HG03108 (cell line): ENCODE data around the gene SNAP47.

Experiments
- ATAC-seq: cut with Tn5 transposase; IDR thresholded peaks from one replicate; pipeline ENCODE4 v1.9.1; 2021; ENCODE audit warnings: moderate library complexity; ENCODE audit not compliant: unreplicated experiment

SNAP47 gene

DNA sequence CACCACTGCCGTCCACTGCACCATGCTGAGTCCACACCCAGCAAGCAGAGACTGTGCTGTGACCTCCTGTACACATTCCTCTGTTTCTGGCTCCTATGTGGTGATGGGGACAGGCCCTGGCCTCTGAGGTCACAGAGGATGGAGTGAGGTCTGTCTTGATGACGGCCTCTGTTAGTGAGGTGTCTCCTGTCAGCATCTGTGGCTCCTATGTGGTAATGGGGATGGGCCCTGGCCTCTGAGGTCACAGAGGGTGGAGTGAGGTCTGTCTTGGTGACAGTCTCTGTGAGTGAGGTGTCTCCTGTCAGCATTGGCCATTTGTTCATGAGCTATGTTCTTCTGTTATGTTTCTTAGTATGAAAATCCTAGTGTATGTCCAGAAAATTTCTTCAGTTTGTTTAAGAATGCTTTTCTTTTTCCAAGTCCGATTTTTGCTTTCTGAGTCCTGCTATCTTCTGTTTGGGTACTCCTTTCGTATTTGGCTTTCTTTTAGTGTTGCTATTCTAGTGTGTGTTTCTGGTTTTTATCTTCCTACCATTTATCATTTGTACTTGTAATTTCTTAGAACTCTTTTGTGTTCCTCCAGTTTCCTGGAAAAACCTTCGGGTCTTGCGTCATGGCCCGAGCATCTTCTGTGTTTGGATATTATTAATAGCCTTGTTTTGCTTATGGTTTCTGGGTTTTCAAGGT is 13.4 kb downstream of the SNAP47 start:
- no peak for ATAC-seq

DNA sequence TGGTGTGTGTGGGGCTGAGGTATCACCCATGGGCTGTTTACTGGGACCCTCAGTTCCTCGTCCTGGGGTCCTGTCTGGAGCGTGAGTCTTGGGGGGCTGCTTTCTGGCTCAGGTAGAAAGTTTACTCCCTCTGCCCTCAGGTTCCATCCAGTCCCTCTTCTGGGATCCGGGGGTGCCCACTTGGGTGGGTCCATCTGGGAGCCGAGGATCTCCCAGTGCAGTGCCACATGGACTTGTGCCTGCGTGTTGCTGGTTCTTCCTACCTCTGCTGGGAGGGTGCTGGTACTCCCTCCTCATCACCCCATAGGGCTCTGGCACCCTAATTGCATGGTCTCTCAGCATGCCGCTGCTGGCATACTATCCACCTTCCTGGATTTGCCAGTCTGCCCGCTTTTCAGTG is 14.0 kb downstream of the SNAP47 start:
- no peak for ATAC-seq

DNA sequence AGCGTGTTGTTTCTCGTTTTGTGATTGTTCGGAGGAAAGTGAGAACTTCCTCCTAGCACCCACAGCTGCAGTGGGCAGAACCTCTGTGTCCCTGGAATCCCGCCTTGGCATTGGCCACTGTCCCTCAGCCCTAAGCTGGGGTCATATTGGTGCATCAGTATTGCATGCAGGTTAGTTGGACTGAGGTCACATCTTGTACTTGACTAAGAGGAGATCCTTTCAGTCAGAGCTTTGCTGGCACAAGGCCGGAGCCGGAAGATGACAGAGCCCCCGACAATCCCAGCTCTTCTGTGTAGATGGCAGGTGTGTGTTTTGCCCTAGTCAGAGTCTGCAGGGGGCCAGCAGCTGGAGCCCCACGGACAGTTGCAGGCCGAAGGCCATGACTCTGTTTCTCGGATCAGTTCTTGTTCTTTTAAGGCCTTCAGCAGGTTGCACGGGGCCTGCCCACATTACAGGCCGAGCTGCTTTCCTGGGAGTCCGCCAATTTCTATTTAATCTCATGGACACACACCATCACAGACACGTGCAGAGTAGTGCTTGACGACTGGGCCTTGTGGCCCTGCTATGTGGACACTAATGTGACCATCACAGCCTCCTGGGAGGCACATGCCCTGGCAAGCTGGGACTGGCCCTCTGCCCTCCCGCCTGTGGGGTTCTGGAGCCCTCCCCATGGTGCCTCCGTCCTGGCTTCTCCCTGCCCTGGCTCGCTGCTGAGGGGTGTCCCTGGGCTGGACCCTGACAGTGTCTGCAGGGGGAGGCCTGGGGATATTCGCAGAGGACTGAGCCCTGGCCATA is 14.9 kb downstream of the SNAP47 start:
- ATAC-seq, result no peak

DNA sequence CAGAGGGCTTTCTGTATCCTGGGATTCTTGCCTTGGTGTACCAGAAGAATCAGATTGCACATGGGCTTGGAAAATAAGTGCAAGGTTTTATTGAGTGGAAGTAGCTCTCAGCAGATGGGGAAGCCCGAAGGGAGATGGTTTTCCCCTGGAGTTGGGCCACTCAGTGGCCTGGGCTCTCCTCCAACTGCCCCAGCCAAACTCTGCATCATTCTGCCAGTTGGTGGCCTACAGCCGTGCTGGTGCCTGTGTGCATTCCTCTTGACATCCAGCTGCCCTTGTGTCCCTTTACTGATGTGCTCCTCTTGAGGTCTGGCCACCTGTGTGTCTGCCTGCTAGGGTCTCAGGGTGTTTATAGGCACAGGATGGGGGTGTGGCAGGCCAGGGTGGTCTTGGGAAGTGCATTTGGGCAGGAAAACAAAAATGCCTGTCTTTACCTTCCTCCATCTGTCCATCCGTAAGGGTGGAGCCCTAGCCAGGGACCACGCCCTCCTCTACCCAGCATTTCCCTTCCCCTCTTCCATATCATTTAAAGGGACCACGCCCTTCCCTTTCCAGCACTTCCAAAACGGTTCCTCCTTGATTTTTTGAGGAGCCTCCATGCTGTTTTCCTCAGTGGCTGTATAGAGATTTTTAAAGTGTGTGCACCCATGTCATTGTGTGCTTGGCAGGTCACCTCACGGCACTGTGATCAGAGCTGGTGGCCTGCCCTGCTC is 18.9 kb downstream of the SNAP47 start:
- ATAC-seq, result no peak

DNA sequence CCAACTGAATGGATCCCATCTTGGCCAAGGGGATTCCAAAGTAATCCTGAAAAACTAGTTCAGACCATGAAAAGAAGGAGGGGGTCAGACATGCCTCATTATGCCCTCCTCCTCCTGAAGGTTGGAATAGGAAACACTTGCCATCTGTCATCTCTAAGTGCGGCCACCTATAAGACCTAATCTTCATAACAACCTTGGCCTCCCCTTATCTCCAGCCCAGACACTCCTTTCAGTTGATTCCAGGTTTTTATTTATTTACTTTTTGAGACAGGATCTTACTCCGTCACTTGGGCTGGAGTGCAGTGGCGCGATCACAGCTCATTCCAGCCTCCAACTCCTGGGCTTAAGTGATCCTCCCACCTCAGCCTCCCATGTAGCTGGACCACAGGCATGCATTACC is 19.7 kb downstream of the SNAP47 start:
- ATAC-seq, result no peak

DNA sequence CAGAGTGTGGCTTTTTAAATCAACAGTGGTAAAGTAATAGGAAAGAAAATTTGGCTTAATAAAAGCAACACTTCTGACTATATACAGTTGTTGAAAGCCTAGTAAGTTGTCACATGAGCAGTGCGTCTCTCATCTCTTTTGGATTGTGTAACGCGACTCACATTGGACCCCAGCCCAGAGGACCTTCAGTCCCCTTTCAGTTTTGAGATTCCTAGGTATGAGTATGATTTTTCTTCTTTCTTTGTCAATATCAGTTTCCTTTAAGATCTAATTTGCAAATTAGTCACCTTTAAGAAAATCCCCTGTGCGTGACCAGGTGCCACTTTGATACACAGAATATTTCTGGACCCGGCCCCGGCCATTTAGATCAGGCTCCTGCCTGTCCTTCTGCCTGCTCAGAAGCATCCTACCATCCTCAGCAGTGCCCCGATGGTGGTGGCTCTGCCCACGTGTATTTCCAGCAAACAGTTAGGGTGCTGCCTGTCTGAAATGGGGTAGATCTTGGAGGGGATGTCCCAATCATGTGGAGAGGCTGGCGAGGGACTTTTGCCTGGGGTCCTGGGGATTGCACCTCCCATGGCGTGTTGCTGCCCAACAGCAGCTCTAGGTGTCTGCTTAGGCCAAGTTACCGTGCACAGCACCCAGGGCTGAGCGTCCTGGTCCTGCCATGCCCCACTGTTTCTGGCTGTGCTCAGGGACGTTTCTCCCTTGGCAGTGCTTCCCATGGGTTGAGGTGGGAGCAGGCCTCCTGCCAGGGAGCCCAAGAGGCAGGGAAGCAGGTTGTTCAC is 21.1 kb downstream of the SNAP47 start:
- ATAC-seq, result no peak

DNA sequence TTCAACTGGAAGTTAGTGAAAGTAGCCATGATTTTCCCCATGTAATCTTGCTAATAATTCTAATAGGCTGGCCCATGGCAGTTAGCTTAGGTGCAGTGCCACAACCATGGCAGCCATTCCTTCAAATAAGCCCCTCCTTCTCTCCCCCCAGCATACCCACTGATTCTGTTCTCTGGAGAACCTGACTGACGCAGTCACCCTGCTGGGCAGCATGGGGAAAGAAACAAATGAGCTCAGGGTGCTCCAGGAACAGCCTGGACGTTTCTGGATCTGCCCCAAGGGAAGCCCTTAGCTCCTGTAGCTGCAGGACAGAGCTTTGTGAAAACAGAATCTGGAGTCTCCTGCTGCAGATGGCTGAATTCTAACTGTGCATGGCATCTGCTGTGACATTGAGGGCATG is 22.5 kb downstream of the SNAP47 start:
- ATAC-seq, result no peak

DNA sequence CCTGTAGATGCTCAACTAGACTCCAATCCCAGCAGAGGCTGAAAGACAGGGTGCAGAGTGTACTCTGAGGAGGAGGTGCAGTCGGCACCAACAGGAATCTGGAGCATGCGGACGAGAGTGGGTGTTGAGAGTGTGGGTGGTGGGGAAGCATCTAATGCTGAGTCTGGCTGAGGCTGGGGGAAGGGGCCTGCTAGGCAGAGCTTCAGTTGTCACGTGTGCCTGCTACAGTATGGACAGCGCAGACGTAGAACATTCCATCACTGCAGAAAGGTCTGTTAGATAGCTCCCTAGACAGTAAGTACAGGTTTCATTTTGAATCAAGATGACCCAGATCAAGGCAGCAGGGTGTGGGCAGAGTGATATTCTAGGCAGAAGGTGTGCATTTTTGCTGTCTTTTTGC is 23.1 kb downstream of the SNAP47 start:
- ATAC-seq, result no peak

DNA sequence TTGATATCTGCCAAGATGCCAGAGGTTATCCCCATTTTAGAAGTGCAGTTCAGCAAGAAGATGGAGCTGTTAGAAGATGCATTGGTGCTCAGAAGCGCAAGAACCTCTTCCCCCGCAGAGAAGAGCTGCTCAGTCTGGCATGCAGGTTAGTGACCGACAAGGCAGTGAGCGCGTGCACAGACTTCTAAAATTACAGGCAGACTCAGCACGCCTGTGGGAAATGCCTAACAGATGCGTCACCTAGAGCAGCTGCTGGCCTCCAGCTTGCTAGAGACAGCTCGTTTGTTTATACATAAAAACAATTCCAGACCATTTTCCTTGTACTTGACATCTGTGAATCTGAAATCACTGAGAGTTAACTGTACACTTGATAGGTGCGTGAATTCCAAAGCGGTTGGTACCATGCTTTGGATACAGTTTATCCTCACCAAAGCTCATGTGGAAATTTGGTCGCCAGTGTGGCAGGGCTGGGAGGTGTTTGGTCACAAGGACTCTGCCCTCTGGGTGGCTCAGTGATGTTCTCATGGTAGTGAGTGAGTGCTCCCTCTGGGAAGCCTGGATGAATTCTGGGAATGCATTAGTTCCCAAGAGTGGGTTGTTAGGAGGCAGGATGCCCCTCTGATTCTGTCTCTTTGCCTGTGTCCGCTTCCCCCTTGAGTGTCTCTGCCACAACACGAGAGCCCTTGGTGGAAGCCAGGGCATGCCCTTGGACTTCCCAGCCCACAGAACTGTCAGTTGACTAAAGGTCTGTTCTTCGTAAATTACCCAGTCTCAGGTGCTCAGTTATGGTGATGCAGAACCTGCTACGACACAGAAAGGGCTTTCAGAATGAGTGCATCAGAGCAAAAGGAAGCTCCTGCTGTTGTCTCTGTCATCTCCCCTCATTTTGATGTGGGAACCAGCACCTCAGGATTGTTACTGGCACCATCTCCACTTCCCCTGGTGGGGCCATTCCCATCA is 24.4 kb downstream of the SNAP47 start:
- no peak for ATAC-seq

DNA sequence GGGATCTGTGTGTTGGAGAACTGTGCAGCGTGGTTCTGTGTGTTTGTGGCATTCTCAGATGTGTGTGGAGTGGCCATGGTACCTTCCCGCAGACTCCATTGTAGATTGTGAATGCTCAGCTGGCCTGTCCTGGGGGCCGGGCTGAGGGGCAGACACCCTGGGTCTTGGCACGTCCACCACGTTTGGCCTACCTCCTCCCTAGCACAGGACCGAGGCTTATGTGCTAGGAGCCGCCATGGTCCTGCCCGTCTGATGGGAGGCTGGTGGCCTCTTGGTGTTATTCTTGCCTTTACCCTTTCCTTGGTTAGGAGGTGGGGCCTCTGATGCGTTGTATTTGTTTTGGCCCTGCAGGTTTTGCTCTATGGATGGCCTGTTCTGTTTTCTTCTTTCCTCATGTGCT is 25.1 kb downstream of the SNAP47 start:
- ATAC-seq, result no peak

DNA sequence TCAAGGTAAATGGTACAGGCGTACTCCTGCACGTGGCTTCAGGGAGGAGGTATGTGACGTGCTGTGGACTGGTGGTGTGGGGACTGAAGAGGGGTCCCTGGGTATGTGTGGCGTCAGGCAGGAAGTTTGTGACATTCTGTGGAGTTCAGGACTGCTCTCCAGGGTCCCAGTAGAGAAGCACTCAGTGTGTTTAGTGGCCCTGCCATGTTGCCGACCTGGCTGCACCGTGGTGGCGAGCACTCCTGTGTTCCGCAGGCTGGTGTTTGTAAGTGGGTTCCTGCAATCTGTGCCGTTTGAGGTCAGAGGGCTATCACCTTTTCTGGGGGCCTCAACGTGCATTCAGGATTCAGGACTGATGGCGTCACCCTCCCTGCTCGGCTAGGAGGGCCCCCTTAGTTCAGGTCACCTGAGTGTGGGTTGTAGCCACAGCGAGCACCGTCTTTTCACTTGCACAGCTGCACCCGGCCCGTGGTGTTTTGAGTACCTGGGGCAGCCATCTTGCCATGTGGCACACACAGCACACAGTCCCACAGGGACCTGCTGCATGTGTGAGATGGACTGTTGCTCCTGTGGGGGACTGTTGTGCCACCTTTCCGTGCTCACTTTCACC is 26.5 kb downstream of the SNAP47 start:
- ATAC-seq, result no peak

DNA sequence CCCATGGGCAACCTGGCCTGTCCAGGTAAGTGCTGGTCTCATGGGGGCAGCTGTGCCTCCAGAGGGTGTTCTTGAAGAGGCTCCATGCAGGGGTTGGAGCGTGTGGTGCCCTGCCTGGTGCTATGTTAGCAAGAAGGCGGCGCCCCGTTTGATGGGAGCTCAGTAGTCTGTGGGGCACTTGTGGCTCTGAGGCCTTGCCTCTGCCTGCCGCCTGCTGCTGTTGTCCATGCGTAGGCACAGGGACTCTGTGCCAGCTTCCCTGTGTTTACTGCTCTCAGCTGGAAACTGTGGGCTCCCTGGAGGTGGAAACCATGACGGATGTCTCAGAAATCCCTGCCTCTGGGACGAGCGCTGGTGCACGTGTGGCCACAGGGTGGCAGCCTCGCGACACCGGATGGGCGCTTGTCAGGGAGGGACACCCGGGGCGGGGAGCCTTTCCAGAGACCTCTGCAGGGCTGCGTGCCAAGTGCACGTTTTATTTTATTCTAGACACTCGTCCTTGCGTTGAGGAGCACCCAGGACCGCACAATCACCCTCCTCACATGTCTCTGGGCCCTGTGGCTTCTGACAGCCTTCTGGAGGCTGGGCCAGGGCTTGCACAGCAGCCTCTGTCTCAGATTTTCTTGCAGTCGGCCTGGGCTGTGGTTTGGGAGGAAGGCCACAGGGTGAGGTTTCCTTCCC is 27.1 kb downstream of the SNAP47 start:
- ATAC-seq, result peak; percentile 69

DNA sequence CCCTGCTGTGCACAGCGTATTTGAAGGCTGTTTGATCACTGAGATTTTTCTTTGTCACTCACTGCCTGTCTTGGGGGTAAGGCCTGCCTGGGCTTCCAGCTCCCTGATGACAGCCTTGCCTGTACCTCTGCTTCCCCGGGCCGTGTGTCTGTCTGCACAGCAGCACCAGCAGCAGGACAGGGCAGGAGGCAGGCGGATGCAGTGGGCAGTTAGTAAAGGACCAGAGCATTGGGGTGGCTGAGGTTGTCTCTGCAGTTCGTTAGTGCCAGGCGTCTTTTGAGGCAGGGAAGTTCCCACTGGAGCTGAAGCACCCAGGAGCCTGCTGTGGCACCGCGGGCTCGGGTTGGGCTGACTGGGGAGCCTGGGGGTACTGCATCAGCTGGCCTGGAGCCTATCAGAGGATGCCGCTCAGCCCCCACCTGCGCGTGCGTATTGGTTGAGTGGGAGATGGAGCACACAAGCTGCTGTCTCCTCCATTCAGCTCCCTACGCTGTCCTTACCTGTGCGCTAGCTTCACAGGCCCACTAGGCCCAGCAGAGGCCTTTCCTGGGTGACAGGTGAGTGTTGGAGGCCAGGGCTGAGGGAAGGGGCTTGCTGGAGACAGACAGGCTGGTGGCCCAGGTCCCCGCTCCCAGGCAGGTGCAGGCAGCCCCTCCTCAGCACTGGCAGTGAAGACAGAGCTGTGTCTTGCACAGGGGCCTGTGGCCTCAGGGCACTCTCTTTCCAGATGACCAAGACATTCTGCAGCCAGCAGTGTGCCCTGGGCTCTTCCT is 28.2 kb downstream of the SNAP47 start:
- ATAC-seq, result no peak

DNA sequence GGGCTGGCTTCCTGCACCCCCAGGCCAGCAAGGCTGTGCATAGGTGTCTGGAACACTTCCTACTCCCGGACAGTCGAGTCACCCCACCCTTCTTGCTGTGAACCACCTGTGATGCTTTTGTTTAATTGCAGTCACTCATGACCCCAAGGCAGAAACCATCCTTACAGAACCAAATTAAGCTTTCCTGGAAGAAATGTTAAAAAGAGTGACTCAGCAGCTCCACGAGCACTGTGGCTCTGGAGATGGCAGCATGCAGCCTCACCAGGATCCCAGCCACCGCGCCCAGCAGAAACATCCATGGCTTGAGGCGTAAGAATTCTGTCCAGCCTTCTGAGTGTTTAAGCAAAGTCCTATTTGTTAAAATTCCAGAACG is 28.8 kb downstream of the SNAP47 start:
- no peak for ATAC-seq

DNA sequence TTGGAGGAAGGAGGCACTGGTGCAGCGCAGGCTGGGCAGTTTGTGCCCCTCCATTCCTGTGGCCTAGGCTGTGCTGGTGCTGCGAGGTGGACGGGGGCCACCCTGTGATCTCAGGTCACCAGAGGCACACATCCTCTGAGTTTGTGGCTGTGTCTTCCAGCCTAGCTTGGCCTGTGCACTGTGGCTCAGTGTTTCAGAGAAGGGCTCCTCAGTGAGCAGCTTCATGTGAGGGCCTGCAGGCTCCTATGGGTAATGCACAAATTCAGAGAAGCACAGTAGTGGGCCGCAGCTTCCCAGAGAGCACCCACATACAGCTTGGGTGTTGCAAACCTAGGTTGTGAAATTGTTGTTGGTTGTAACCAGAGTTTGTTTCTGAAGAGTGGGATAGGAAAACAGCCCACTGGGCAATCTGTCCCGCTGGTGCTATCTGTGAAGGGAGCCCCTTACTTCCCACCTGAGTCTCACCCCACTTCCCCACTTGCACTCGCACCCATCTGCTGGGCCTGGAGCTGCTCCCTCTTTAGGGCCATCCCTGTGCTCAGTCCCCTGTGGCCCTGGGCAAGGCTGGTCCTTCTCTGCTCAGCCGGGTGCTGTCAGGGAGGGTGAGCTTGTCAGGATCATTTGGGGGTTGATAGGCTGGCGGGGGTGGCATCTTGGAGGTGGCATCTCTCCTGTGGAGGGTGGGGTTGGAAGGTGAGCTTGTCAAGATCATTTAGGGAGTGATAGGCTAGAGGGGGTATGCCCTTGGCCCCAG is 30.2 kb downstream of the SNAP47 start:
- ATAC-seq, result no peak

DNA sequence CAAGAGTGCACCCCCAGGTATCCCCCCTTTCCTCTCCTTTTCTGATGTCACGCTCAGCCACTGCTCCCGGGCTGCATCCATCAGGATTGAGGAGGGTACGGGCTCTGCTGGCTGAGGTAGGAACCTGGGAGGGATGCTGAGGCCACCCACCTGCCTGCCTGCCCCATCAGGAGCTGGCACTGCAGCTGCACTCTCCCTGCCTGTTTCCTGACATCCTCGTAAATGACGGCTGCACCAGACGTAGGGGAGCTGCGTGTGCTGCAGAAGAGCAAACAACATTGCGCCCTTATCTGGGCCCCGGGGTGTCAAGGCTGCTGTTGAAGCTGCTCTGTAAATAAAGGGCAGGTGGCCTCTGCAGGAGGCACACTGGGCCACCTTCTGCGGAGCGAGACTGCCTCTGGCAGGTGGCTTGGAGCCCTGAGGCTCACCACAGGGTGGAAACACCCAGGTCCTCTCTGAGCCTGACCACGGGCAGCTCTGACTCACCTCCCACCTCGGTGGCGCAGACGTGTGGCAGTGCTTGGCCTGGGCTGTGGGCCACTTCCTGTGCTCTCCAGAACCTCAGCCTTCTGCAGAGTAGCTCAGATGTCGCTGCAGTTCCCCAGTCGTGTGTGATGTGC is 30.9 kb downstream of the SNAP47 start:
- peak; percentile 49 for ATAC-seq

DNA sequence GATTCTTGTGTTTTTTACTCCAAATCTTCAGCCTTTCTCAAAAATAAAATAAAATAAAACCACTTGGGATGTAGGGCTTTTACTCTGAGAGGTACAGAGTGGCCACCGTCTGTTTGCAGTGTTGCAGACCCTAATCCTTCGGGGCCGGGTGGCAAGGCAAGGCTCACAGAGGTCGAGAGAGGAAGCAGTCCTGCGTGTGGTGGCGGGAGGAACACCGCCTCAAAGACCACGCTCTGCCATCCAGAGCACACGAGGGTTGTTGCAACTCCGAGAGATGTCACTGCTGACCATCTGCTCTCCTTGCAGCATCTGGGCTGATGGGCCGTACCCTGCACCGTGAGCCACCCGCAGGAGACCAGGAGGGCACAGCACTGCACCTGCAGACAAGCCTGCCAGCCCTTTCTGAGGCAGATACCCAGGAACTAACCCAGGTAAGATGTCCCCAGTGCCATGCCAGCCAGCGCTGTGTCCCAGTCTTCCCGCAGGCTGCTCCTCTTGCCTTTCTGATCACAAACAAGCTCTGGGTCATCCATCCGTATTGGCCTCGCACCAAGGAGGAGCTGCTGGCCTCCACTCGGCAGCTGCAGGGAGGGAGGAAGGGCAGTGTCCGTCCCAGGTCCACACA is 31.5 kb downstream of the SNAP47 start:
- no peak for ATAC-seq
